ENCODE measurements around the gene ZNF771.

Gene ZNF771

GRCh38 chr16:30407102-30407803 lies at the start of gene ZNF771:
ZNF771 (plus strand) TSS chr16:30407606; CDS start chr16:30408054, 448 bp downstream.
- DNase-seq, result peak; percentile 85

- DNase-seq, result no peak
These were observed 49.5 kb upstream of the ZNF771 start for GRCh38 chr16:30357715-30358576.

- DNase-seq, result no peak
These were observed 48.8 kb upstream of the ZNF771 start for GRCh38 chr16:30358577-30358936.

GRCh38 chr16:30358990-30359870 lies 48.2 kb upstream of the ZNF771 start:
- no peak for DNase-seq

- DNase-seq, result no peak
These were observed 47.6 kb upstream of the ZNF771 start for GRCh38 chr16:30359871-30360170.

- no peak for DNase-seq
These were observed 46.2 kb upstream of the ZNF771 start for GRCh38 chr16:30361180-30361579.

GRCh38 chr16:30365200-30365599 lies 42.2 kb upstream of the ZNF771 start:
- DNase-seq, result no peak

GRCh38 chr16:30366511-30366910 lies 40.9 kb upstream of the ZNF771 start:
- DNase-seq, result no peak

- DNase-seq, result no peak
These were observed 39.9 kb upstream of the ZNF771 start for GRCh38 chr16:30367349-30368009.

GRCh38 chr16:30368122-30368791 lies 39.1 kb upstream of the ZNF771 start:
- no peak for DNase-seq

GRCh38 chr16:30368792-30369090 lies 38.7 kb upstream of the ZNF771 start:
- no peak for DNase-seq

- no peak for DNase-seq
These were observed 38.1 kb upstream of the ZNF771 start for GRCh38 chr16:30369091-30369937.

GRCh38 chr16:30369938-30370455 lies 37.4 kb upstream of the ZNF771 start:
- no peak for DNase-seq

- peak; percentile 100 for DNase-seq
These were observed 36.8 kb upstream of the ZNF771 start, which contains the start of gene TBC1D10B for GRCh38 chr16:30370456-30371247. TBC1D10B (minus strand) TSS chr16:30370494; CDS start chr16:30370183, 311 bp downstream.

GRCh38 chr16:30371248-30371816 lies 36.1 kb upstream of the ZNF771 start:
- DNase-seq, result no peak

- DNase-seq, result no peak
These were observed 35.2 kb upstream of the ZNF771 start for GRCh38 chr16:30372038-30372712.

GRCh38 chr16:30372725-30373124 lies 34.7 kb upstream of the ZNF771 start:
- DNase-seq, result no peak

- DNase-seq, result no peak
These were observed 32.9 kb upstream of the ZNF771 start, which contains the start of gene MYL11 for GRCh38 chr16:30374538-30374937. MYL11 (plus strand) TSS chr16:30374802; CDS start chr16:30374858, 56 bp downstream.

- no peak for DNase-seq
These were observed 31.5 kb upstream of the ZNF771 start for GRCh38 chr16:30375864-30376263.

Measured in NCI-H2171 (cell line).